Cardiac muscle cell (in vitro differentiated cells and primary cell): ENCODE data around the gene SNCG. TPM values are rescaled to one million over a fixed set of nuclear protein-coding genes. Genes with fewer than 3 reads are reported as not detected.
A peak's percentile ranks its signal among the peaks of the same experiment; 100 is the strongest.

Experiments
- DNase-seq, 2 donors: peaks; one replicate each; pipeline versions ENCODE4 v3.0.0 to v3.0.0-alpha.2; 2010 to 2017; ENCODE audit warnings: low read depth in 1 of 2, low spot score in 1 of 2
- H3K27ac ChIP-seq: fragments of 200-600 bp; sonication (generic); 2 replicates; pipeline ENCODE4 v1.5.1; 2016
- H3K27me3 ChIP-seq: fragments of 200-600 bp; sonication (generic); 2 replicates; pipeline ENCODE4 v1.6.0; 2016; ENCODE audit warnings: control low read depth
- H3K36me3 ChIP-seq: fragments of 200-600 bp; sonication (generic); 2 replicates; pipeline ENCODE4 v1.5.1; 2016; ENCODE audit warnings: control low read depth
- H3K4me1 ChIP-seq: fragments of 200-600 bp; sonication (generic); 2 replicates; pipeline ENCODE4 v1.8.1; 2017; ENCODE audit warnings: low read depth, mild to moderate bottlenecking, mixed run types
- H3K4me3 ChIP-seq: fragments of 200-600 bp; sonication (generic); 2 replicates; pipeline ENCODE4 v1.5.1; 2016; ENCODE audit warnings: mild to moderate bottlenecking
- H3K9me3 ChIP-seq: fragments of 200-600 bp; sonication (generic); 2 replicates; pipeline ENCODE4 v1.5.1; 2017; ENCODE audit warnings: low read depth, mild to moderate bottlenecking, control low read depth
- polyA plus RNA-seq: library from polyadenylated mRNA; unstranded; fragments of >200 nt; fragmentation: Nextera tagmentation; extraction: Ambion mirVana; gene quantifications from 2 replicates; pipeline ENCODE4 v1.2.1, GENCODE V29; 2016
- total RNA-seq: library from RNA; depleted of rRNA; stranded (reverse); fragments of >200 nt; gene quantifications from 2 replicates; pipeline ENCODE4 v1.2.3, GENCODE V29; 2016
- TF ChIP-seq, protein P1 (sequence below): IDR thresholded peaks from 2 replicates; pipeline ENCODE4 v1.5.1; 2012; ENCODE audit warnings: low read depth, mild to moderate bottlenecking, low read length

The SNCG gene
- total and polyA plus RNA-seq, 2 experiments from 2014 or later: 4.7 to 7.9 TPM

DNA sequence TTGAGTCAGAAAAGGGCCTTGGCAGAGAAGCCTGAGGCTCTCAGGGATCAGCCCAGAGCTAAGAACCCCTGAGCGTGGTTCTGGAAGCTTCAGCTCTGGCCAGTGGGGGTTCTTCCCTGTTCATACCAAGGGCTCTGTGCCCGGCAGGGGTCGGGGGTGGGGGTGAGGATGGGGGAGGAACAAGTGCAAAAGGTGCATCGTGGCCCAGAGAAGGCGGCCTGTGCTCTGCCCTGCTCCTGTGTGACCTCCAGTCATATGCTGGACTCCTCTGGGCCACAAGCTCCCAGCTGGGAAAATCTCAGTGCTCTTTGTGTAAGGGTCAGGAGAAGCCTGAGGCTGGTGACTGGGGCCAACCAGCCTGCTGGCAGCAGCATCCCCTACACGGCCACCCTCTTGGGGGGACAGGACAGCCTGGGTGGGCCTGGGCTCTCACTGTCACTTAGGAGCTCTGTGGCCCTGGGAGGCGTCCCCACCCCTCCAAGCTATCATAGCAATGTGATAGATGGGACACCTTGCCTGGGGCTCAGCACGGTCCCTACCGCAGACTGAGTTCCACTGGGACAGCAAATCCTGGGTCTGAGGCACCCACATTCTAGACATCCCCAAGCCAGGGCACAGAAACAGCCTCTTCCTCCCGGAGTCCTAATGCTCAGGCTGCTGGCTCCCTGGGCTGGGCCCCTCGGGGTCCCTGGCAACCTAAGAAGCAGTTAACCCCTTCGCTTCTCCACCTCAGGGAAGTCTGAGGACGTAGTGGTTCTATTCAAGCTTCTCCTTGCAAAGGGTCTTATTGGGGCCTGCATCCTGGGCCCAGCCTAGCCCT lies 3.5 kb upstream of the SNCG start:
- Histone ChIP-seq H3K27ac (peak overlapping the region; percentile 90), H3K4me3 (no peak overlapping the region), H3K9me3 (no peaks in the 10 kb centered on the region), H3K36me3 (no peaks in the 10 kb centered on the region), H3K4me1 (peaks cover 41% of the 10 kb centered on the region), H3K27me3 (no peaks in the 10 kb centered on the region)
- TF ChIP-seq, protein P1, sequence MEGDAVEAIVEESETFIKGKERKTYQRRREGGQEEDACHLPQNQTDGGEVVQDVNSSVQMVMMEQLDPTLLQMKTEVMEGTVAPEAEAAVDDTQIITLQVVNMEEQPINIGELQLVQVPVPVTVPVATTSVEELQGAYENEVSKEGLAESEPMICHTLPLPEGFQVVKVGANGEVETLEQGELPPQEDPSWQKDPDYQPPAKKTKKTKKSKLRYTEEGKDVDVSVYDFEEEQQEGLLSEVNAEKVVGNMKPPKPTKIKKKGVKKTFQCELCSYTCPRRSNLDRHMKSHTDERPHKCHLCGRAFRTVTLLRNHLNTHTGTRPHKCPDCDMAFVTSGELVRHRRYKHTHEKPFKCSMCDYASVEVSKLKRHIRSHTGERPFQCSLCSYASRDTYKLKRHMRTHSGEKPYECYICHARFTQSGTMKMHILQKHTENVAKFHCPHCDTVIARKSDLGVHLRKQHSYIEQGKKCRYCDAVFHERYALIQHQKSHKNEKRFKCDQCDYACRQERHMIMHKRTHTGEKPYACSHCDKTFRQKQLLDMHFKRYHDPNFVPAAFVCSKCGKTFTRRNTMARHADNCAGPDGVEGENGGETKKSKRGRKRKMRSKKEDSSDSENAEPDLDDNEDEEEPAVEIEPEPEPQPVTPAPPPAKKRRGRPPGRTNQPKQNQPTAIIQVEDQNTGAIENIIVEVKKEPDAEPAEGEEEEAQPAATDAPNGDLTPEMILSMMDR: no peak
- DNase-seq: no peak

DNA sequence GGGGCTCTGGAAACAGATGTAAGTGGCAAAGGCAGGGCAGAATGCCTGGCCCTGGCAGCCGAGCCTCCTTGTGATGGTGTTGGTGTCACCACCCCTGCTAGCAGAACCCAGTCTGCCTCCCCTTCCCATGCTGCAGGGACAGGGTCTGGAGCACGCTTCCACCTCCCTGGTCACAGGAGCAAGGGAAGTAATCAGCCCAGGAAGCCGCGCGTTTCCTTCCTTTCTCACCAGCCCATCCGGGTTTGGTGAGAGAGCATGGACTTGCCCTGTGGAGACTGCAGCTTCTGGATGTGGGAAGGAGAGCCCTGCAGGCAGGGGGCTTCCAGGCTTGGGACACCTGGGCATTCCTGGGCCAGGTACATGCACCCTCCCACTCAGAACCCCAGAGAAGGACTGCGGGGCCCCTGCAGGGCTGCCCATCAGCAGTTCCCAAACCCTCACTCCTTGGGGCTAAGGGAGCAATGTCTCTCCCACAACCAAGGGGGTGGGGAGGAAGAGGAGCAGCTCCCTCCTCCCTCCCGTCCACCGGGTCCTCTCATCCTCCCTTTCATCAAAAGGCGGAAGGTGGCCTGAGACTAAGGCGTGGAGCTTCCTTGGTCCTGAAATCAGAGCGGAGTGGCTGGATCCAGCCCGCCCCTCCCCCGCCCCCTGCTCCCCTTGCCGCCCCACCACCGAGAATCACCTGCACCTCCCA lies 2.8 kb upstream of the SNCG start:
- TF ChIP-seq, protein P1: no peak
- Histone ChIP-seq H3K4me3 (no peak overlapping the region), H3K9me3 (no peaks in the 10 kb centered on the region), H3K27me3 (no peaks in the 10 kb centered on the region), H3K36me3 (no peaks in the 10 kb centered on the region), H3K27ac (peak overlapping the region; percentile 90), H3K4me1 (peaks cover 41% of the 10 kb centered on the region)
- no peak for DNase-seq

DNA sequence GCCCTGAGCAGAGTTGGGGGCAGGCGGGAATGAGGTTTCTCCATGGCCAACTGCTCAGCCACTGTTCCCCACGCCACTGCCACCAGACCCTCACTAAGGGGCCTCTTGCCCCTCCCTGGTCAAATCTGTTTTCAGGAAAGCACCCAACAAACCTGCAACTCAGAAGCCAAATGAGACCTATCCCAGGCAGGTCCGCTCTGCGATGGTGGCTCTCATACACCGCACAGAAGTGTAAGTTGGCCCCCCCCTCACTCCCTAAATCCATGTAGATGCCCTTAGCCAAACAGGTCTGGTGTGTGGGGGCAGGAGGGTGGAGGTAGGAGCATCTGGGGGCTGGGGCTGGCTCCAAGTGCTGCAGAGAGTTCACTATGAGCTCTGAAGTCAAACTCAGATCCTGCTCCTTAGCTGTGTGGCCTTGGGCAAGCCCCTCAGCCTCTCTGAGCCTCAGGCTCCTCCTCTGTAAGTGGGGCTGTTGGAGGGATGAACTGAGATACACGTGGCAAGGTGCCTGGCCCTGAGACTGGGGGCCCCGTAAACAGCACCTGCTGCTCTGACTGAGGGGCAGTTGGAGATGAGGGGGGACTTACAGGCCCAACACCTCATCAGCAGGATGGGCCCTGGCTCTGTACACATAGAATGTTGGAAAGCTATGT lies 2.1 kb upstream of the SNCG start:
- Histone ChIP-seq H3K9me3 (no peaks in the 10 kb centered on the region), H3K4me1 (peaks cover 41% of the 10 kb centered on the region), H3K4me3 (no peak overlapping the region), H3K36me3 (no peaks in the 10 kb centered on the region), H3K27me3 (no peaks in the 10 kb centered on the region), H3K27ac (no peak overlapping the region)
- TF ChIP-seq, protein P1: no peak
- no peak for DNase-seq

DNA sequence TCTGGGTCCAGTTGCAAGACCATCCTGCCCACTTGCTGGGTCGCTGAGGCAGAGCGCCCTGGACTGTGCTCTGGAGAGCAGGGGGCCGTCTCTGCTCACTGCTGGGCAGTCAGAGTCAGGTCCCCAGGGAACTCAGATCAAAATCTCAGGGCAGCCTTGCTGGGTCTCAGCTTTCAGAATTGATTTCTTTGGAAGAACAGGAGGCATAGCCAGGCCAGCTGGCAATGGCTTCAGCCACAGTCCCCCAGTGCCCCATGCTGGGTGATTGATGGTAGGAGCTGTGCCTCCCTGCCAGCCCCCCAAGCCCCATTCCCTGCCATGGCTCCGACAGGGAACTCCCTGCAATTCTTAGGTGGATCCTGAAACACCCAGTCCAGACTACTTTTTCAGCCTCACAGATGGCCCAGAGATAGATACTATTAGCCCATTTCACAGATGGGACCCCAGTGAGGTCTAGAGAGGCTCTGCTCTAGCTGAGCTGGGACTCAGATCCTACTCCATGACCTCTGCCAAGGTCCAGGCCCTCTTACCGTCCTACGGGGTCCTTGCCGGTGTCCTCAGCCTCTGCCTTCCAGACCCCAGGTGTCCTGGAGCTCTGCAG lies 1.5 kb upstream of the SNCG start:
- Histone ChIP-seq H3K27me3 (no peaks in the 10 kb centered on the region), H3K36me3 (no peaks in the 10 kb centered on the region), H3K4me3 (no peak overlapping the region), H3K27ac (no peak overlapping the region), H3K9me3 (no peaks in the 10 kb centered on the region), H3K4me1 (peaks cover 44% of the 10 kb centered on the region)
- TF ChIP-seq, protein P1: no peak
- no peak for DNase-seq

DNA sequence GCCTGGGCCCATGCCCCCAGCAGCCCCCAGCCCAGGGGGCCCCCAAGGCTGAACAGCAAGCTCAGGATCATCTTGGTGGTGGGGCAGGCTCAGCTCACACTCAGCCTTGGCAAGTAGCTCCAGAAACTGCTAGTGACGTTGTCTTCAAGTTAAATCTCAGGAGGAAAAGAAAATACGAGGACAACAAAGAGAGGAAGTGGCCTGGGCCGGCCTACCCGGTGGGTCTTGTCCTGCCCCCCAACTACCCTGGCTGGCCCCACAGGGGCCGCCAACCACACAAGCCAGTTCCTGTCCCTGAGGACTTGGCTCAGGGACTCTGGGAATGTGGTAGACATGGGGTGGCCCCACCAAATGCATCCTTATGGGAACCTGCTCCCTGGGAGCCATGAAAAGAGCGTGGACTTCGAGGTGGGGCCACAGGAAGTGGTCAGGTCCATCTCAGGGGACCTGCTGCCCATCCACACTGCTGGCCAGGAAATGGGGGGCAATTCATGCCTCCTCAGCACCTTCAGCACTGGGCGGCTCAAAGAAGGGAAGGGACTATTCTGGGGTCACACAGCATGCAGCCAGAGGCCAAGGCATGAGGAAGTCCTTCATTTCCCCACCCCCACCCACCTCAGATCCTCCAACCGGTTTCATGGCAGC lies 806 bp upstream of the SNCG start, which contains the start of gene MMRN2:
MMRN2 (minus strand) TSS at position 145 of the 645 bp plus-strand sequence; CDS start at position 71, 74 bp downstream.
- H3K4me3 ChIP-seq: no peak within 1 kb of the TSS
- H3K27ac ChIP-seq: no peak within 1 kb of the TSS
- H3K4me1 ChIP-seq: peaks cover 44% of the 10 kb centered on the region
- TF ChIP-seq, protein P1: no peak
- no peaks in the 10 kb centered on the region for H3K9me3 ChIP-seq
- no peaks in the 10 kb centered on the region for H3K27me3 ChIP-seq
- no peaks in the 10 kb centered on the region for H3K36me3 ChIP-seq
- peak in 1 of 2 donors; percentile 39 for DNase-seq
